ENCODE measurements around the gene PAPSS2. TPM values are rescaled to one million over a fixed set of nuclear protein-coding genes. Genes with fewer than 3 reads are reported as not detected.
"Not testable (repeated sequence)": the region's sequence is repeated elsewhere in the genome, so short reads cannot be mapped to it uniquely, and the experiment has no call there.

PAPSS2 gene
- polyA plus RNA-seq (2013, experiment 1 of 4): 3.6 TPM
- polyA plus RNA-seq (2013, experiment 2 of 4): 4.5 TPM
- polyA plus RNA-seq (2013, experiment 3 of 4): 3.0 TPM
- 3.6 TPM for polyA plus RNA-seq (2013, experiment 4 of 4)

DNA sequence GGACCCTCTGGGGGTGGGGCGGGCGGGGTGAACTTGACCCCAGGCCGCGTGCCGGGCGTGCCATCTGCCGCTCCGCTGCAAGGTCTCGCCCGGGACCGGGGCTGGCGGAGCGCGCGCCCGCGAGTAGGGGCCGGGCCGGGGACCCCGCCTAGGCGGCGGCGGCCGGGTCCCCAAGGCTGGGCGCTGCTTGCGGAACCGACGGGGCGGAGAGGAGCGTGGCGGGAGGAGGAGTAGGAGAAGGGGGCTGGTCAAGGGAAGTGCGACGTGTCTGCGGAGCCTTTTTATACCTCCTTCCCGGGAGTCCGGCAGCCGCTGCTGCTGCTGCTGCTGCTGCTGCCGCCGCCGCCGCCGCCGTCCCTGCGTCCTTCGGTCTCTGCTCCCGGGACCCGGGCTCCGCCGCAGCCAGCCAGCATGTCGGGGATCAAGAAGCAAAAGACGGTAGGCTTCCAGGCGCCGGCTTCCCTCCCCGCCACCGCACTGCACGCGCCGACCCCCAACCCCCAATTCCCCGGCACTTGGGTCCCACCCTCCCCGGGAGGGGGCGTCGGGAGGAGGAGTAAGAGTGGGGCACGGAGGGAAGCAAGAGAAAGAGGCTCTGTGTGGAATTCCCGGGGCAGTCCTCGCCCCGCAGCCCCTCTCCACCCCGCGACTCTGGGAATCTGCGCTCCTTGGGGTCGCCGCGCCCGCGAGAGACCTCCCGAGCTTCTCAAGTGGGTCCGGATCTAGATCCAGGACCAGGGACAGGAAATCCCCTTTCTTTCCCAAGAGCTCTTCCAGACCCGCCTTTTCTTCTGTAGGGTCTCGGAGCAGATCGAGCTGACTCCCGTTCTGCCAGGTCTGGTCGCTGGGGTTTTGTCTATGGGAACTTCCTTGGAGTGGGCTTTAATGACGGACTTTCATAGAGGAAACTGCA, at the start of gene PAPSS2:
Gene PAPSS2 (plus strand): TSS at position 308 of the 913 bp plus-strand sequence. CDS start 104 bp downstream, at position 412.
- Histone ChIP-seq H3K27ac (ENCODE audit: insufficient read depth, low read depth, low read length, poor library complexity, severe bottlenecking) (no peak within 1 kb of the TSS), H3K36me3 (ENCODE audit: control insufficient read depth, insufficient read depth, low read length) (no peaks in the 10 kb centered on the region), H3K27me3 (ENCODE audit: control insufficient read depth, insufficient read depth, low read length, poor library complexity, severe bottlenecking) (peaks cover 36% of the 10 kb centered on the region), H3K9me3 (ENCODE audit: control insufficient read depth, low read length) (no peaks in the 10 kb centered on the region), H3K4me3 (ENCODE audit: insufficient read depth, low read depth, low read length) (peak within 1 kb of the TSS; percentile 59), H3K4me1 (ENCODE audit: control insufficient read depth, insufficient read depth, low read length) (no peaks in the 10 kb centered on the region)
- WGBS, 2 experiments: 0 to 1% methylated on average over 82 of the region's 82 CpGs

DNA sequence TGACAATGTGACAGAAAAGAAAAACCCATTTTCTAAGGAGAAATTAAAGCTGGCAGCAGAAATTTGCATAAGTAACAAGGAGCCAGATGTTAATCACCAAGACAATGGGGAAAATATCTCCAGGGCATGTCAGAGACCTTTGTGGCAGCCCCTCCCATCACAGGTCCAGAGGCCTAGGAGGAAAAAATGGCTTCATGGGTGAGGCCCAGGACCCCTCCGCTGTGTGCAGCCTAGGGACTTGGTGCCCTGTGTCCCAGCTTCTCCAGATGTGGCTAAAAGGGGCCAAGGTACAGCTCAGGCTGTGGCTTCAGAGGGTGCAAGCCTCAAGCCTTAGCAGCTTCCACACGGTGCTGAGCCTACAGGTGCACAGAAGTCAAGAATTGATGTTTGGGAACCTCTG, 48.3 kb upstream of the PAPSS2 start:
- not testable (repeated sequence) for H3K27ac ChIP-seq (ENCODE audit: insufficient read depth, low read depth, low read length, poor library complexity, severe bottlenecking); H3K4me1 ChIP-seq (ENCODE audit: control insufficient read depth, insufficient read depth, low read length); H3K9me3 ChIP-seq (ENCODE audit: control insufficient read depth, low read length); H3K27me3 ChIP-seq (ENCODE audit: control insufficient read depth, insufficient read depth, low read length, poor library complexity, severe bottlenecking); H3K36me3 ChIP-seq (ENCODE audit: control insufficient read depth, insufficient read depth, low read length); H3K4me3 ChIP-seq (ENCODE audit: insufficient read depth, low read depth, low read length)
- WGBS, 2 experiments: 92 to 96% methylated on average over 2 of the region's 2 CpGs

GRCh38 chr10:87612115-87612514, 47.6 kb upstream of the PAPSS2 start:
- WGBS, 2 experiments: 80 to 95% methylated on average over 1 to 2 of the region's 2 CpGs
- no peak overlapping the region for H3K27ac ChIP-seq (ENCODE audit: insufficient read depth, low read depth, low read length, poor library complexity, severe bottlenecking)

DNA sequence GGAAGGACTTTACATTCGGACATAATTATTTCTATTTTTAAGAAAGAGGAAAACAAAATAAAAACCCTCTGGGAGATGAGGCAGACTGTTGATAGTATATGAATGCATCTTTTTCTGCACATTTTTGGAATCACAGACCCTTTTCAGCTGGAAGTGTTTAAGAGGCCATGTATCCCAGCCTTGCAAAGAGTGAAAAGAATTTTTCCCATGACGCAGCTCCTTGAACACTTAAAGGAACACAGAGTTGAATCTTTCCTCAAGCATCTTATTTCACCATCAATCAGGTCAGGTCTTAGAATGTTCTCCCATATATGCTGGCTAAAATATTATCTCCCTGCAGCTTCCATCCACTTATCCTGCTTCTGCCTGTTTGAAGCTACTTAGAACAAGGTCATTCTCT, 45.9 kb upstream of the PAPSS2 start:
- no peak overlapping the region for H3K27ac ChIP-seq (ENCODE audit: insufficient read depth, low read depth, low read length, poor library complexity, severe bottlenecking)
- no peaks in the 10 kb centered on the region for H3K4me1 ChIP-seq (ENCODE audit: control insufficient read depth, insufficient read depth, low read length)
- no peaks in the 10 kb centered on the region for H3K27me3 ChIP-seq (ENCODE audit: control insufficient read depth, insufficient read depth, low read length, poor library complexity, severe bottlenecking)
- no peak overlapping the region for H3K4me3 ChIP-seq (ENCODE audit: insufficient read depth, low read depth, low read length)
- H3K9me3 ChIP-seq (ENCODE audit: control insufficient read depth, low read length): no peaks in the 10 kb centered on the region
- no peaks in the 10 kb centered on the region for H3K36me3 ChIP-seq (ENCODE audit: control insufficient read depth, insufficient read depth, low read length)
- 85 to 91% methylated on average over 1 of the region's 2 CpGs for WGBS, 2 experiments

More at GRCh38 chr10:87612115-87612514, 47.6 kb upstream of the PAPSS2 start:
- H3K9me3 ChIP-seq (ENCODE audit: control insufficient read depth, low read length): no peaks in the 10 kb centered on the region
- no peak overlapping the region for H3K4me3 ChIP-seq (ENCODE audit: insufficient read depth, low read depth, low read length)
- H3K4me1 ChIP-seq (ENCODE audit: control insufficient read depth, insufficient read depth, low read length): no peaks in the 10 kb centered on the region
- no peaks in the 10 kb centered on the region for H3K36me3 ChIP-seq (ENCODE audit: control insufficient read depth, insufficient read depth, low read length)
- no peaks in the 10 kb centered on the region for H3K27me3 ChIP-seq (ENCODE audit: control insufficient read depth, insufficient read depth, low read length, poor library complexity, severe bottlenecking)

- Histone ChIP-seq H3K4me1 (ENCODE audit: control insufficient read depth, insufficient read depth, low read length) (no peaks in the 10 kb centered on the region), H3K27me3 (ENCODE audit: control insufficient read depth, insufficient read depth, low read length, poor library complexity, severe bottlenecking) (no peaks in the 10 kb centered on the region), H3K4me3 (ENCODE audit: insufficient read depth, low read depth, low read length) (no peak overlapping the region), H3K27ac (ENCODE audit: insufficient read depth, low read depth, low read length, poor library complexity, severe bottlenecking) (no peak overlapping the region), H3K9me3 (ENCODE audit: control insufficient read depth, low read length) (no peaks in the 10 kb centered on the region), H3K36me3 (ENCODE audit: control insufficient read depth, insufficient read depth, low read length) (no peaks in the 10 kb centered on the region)
- 46 to 63% methylated on average over 3 of the region's 3 CpGs for WGBS, 2 experiments
Measured at GRCh38 chr10:87615856-87616255, 43.8 kb upstream of the PAPSS2 start.

DNA sequence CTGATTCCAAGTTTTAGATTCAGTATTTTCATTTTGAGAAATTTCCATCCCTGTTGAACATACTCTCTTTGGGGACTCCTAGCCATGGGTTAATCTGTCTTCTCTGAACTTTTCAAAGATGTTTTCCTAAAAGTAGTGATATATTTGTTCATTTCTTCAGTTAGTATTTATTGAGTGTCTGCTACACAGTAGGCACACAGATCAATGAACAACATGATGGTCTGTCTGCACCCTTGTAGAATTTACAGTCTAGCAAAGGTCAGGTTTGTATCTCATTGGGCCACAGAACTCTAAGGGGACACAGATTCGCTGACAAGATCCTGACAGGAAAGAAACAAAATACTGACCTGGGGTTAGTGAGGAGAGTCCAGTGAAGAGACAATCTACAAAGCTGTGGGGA, 42.2 kb upstream of the PAPSS2 start:
- Histone ChIP-seq H3K27me3 (ENCODE audit: control insufficient read depth, insufficient read depth, low read length, poor library complexity, severe bottlenecking) (no peaks in the 10 kb centered on the region), H3K4me3 (ENCODE audit: insufficient read depth, low read depth, low read length) (no peak overlapping the region), H3K27ac (ENCODE audit: insufficient read depth, low read depth, low read length, poor library complexity, severe bottlenecking) (no peak overlapping the region), H3K9me3 (ENCODE audit: control insufficient read depth, low read length) (no peaks in the 10 kb centered on the region), H3K4me1 (ENCODE audit: control insufficient read depth, insufficient read depth, low read length) (no peaks in the 10 kb centered on the region), H3K36me3 (ENCODE audit: control insufficient read depth, insufficient read depth, low read length) (no peaks in the 10 kb centered on the region)
- WGBS, 2 experiments: 94 to 97% methylated on average over 1 of the region's 1 CpG

GRCh38 chr10:87618566-87619423, 40.9 kb upstream of the PAPSS2 start:
- no peaks in the 10 kb centered on the region for H3K9me3 ChIP-seq (ENCODE audit: control insufficient read depth, low read length)
- no peak overlapping the region for H3K27ac ChIP-seq (ENCODE audit: insufficient read depth, low read depth, low read length, poor library complexity, severe bottlenecking)
- no peaks in the 10 kb centered on the region for H3K36me3 ChIP-seq (ENCODE audit: control insufficient read depth, insufficient read depth, low read length)
- no peaks in the 10 kb centered on the region for H3K4me1 ChIP-seq (ENCODE audit: control insufficient read depth, insufficient read depth, low read length)
- H3K27me3 ChIP-seq (ENCODE audit: control insufficient read depth, insufficient read depth, low read length, poor library complexity, severe bottlenecking): no peaks in the 10 kb centered on the region
- H3K4me3 ChIP-seq (ENCODE audit: insufficient read depth, low read depth, low read length): no peak overlapping the region
- WGBS, 2 experiments: 84 to 86% methylated on average over 11 of the region's 11 CpGs

- H3K27me3 ChIP-seq (ENCODE audit: control insufficient read depth, insufficient read depth, low read length, poor library complexity, severe bottlenecking): no peaks in the 10 kb centered on the region
- no peak overlapping the region for H3K27ac ChIP-seq (ENCODE audit: insufficient read depth, low read depth, low read length, poor library complexity, severe bottlenecking)
- H3K4me1 ChIP-seq (ENCODE audit: control insufficient read depth, insufficient read depth, low read length): no peaks in the 10 kb centered on the region
- H3K36me3 ChIP-seq (ENCODE audit: control insufficient read depth, insufficient read depth, low read length): no peaks in the 10 kb centered on the region
- 94 to 96% methylated on average over 4 to 5 of the region's 5 CpGs for WGBS, 2 experiments
- no peaks in the 10 kb centered on the region for H3K9me3 ChIP-seq (ENCODE audit: control insufficient read depth, low read length)
- H3K4me3 ChIP-seq (ENCODE audit: insufficient read depth, low read depth, low read length): no peak overlapping the region
Measured at GRCh38 chr10:87619705-87620104, 40.0 kb upstream of the PAPSS2 start.

- H3K27ac ChIP-seq (ENCODE audit: insufficient read depth, low read depth, low read length, poor library complexity, severe bottlenecking); H3K27me3 ChIP-seq (ENCODE audit: control insufficient read depth, insufficient read depth, low read length, poor library complexity, severe bottlenecking); H3K36me3 ChIP-seq (ENCODE audit: control insufficient read depth, insufficient read depth, low read length); H3K9me3 ChIP-seq (ENCODE audit: control insufficient read depth, low read length); H3K4me1 ChIP-seq (ENCODE audit: control insufficient read depth, insufficient read depth, low read length); H3K4me3 ChIP-seq (ENCODE audit: insufficient read depth, low read depth, low read length): not testable (repeated sequence)
Measured at GRCh38 chr10:87621440-87621839, 38.2 kb upstream of the PAPSS2 start.
